Fibroblast of mammary gland (primary cell): ENCODE measurements around the gene SAT2.
A peak's percentile ranks its signal among the peaks of the same experiment; 100 is the strongest.

Source experiments
- DNase-seq: peaks from one replicate; pipeline ENCODE4 v3.0.0-alpha.2; 2010; ENCODE audit warnings: low read depth
- H3K4me3 ChIP-seq: 2 replicates; pipeline ENCODE4 v1.5.1; 2011; ENCODE audit warnings: low read depth, mild to moderate bottlenecking, low read length, moderate library complexity; ENCODE audit not compliant: control insufficient read depth
- TF ChIP-seq, protein P1 (sequence below): conservative IDR thresholded peaks from 2 replicates; pipeline ENCODE4 v1.5.1; 2011; ENCODE audit warnings: low read depth, low read length, inconsistent platforms; ENCODE audit not compliant: control insufficient read depth, insufficient read depth

SAT2 gene

DNA sequence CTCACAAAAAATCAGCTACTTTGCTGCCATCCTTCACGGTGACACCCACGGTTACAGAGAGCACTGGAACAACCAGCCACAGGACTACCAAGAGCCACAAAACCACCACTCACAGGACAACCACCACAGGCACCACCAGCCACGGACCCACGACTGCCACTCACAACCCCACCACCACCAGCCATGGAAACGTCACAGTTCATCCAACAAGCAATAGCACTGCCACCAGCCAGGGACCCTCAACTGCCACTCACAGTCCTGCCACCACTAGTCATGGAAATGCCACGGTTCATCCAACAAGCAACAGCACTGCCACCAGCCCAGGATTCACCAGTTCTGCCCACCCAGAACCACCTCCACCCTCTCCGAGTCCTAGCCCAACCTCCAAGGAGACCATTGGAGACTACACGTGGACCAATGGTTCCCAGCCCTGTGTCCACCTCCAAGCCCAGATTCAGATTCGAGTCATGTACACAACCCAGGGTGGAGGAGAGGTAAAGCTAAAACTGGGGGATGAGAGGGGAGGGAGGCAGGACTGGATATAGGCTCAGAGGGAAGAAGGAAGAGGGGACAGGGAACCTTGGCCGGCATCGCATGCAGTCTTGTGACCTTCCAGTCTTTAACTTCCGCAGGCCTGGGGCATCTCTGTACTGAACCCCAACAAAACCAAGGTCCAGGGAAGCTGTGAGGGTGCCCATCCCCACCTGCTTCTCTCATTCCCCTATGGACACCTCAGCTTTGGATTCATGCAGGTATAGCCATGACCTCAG is 47.6 kb downstream of the SAT2 start:
- DNase-seq, result no peak
- TF ChIP-seq, protein P1, sequence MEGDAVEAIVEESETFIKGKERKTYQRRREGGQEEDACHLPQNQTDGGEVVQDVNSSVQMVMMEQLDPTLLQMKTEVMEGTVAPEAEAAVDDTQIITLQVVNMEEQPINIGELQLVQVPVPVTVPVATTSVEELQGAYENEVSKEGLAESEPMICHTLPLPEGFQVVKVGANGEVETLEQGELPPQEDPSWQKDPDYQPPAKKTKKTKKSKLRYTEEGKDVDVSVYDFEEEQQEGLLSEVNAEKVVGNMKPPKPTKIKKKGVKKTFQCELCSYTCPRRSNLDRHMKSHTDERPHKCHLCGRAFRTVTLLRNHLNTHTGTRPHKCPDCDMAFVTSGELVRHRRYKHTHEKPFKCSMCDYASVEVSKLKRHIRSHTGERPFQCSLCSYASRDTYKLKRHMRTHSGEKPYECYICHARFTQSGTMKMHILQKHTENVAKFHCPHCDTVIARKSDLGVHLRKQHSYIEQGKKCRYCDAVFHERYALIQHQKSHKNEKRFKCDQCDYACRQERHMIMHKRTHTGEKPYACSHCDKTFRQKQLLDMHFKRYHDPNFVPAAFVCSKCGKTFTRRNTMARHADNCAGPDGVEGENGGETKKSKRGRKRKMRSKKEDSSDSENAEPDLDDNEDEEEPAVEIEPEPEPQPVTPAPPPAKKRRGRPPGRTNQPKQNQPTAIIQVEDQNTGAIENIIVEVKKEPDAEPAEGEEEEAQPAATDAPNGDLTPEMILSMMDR, result no peak
- H3K4me3 ChIP-seq, result peak overlapping the region; percentile 25

DNA sequence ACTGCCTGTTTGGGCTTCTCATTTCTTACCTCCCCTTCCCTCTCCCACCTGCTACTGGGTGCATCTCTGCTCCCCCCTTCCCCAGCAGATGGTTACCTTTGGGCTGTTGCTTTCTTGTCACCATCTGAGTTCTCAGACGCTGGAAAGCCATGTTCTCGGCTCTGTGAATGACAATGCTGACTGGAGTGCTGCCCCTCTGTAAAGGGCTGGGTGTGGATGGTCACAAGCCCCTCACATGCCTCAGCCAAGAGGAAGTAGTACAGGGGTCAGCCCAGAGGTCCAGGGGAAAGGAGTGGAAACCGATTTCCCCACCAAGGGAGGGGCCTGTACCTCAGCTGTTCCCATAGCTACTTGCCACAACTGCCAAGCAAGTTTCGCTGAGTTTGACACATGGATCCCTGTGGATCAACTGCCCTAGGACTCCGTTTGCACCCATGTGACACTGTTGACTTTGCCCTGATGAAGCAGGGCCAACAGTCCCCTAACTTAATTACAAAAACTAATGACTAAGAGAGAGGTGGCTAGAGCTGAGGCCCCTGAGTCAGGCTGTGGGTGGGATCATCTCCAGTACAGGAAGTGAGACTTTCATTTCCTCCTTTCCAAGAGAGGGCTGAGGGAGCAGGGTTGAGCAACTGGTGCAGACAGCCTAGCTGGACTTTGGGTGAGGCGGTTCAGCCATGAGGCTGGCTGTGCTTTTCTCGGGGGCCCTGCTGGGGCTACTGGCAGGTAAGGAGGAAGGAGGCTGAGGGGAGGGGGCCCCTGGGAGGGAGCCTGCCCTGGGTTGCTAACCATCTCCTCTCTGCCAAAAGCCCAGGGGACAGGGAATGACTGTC is 48.4 kb downstream of the SAT2 start, which contains the start of gene CD68:
TSS of gene CD68 (plus strand) at position 638 of the 833 bp plus-strand sequence. CDS start at position 678, 40 bp downstream.
- TF ChIP-seq, protein P1, result no peak
- peak; percentile 98 for DNase-seq
- H3K4me3 ChIP-seq, result peak within 1 kb of the TSS; percentile 25

GRCh38 chr17:7577327-7578199 is 50.1 kb downstream of the SAT2 start:
- DNase-seq, result no peak
- TF ChIP-seq, protein P1, result no peak
- H3K4me3 ChIP-seq, result no peak overlapping the region

DNA sequence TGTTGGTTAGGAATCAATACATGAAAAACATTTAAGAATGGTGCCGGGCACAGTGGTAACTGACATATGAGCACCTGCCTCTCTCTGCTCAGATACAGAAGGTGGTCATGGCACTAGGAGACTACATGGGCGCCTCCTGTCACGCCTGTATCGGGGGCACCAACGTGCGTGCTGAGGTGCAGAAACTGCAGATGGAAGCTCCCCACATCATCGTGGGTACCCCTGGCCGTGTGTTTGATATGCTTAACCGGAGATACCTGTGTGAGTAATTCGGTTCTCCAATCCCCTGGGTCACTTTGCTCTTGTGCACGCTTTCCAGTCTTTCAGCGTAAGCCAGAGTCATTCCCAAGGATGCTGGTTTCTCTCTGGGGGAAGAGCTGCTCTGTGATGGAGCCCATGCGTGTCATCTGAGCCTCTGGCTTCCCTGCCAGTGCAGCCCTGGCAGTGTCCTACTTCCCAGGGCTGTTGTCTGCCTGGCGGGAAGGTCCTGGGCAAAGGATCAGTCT is 51.1 kb downstream of the SAT2 start:
- TF ChIP-seq, protein P1, result no peak
- DNase-seq, result no peak
- no peak overlapping the region for H3K4me3 ChIP-seq
